Loucy (cell line): ENCODE data around the gene OR2A2.

Experiments
- H2AFZ ChIP-seq: fragments of 200-600 bp; sonication (generic); 2 replicates; pipeline ENCODE4 v1.6.0; 2016; ENCODE audit warnings: antibody characterized with exemption, mild to moderate bottlenecking, low read length, moderate library complexity
- H3F3A ChIP-seq: fragments of 200-600 bp; 2 replicates; pipeline ENCODE4 v1.6.0; 2016; ENCODE audit warnings: antibody characterized with exemption, low read depth, mild to moderate bottlenecking
- H3K27me3 ChIP-seq: fragments of 200-600 bp; sonication (generic); 2 replicates; pipeline ENCODE4 v1.6.1; 2014; ENCODE audit warnings: low read length, mild to moderate bottlenecking; ENCODE audit not compliant: insufficient read depth, poor library complexity, severe bottlenecking
- H3K36me3 ChIP-seq: fragments of 200-600 bp; sonication (generic); 2 replicates; pipeline ENCODE4 v1.6.1; 2016; ENCODE audit warnings: low read length; ENCODE audit not compliant: insufficient read depth
- H3K4me1 ChIP-seq: fragments of 200-600 bp; sonication (generic); 2 replicates; pipeline ENCODE4 v1.5.1; 2014; ENCODE audit warnings: low read length, mild to moderate bottlenecking; ENCODE audit not compliant: insufficient read depth, poor library complexity, severe bottlenecking
- H3K4me2 ChIP-seq: fragments of 200-600 bp; sonication (generic); 2 replicates; pipeline ENCODE4 v1.6.0; 2014; ENCODE audit warnings: antibody characterized with exemption, low read length, low read depth, mild to moderate bottlenecking; ENCODE audit not compliant: poor library complexity, severe bottlenecking
- H3K4me3 ChIP-seq: fragments of 200-600 bp; sonication (generic); 2 replicates; pipeline ENCODE4 v1.5.1; 2014; ENCODE audit warnings: low read length, mild to moderate bottlenecking, mixed read lengths; ENCODE audit not compliant: poor library complexity, severe bottlenecking
- H3K79me2 ChIP-seq: fragments of 200-600 bp; sonication (generic); 2 replicates; pipeline ENCODE4 v1.6.1; 2014; ENCODE audit warnings: low read length; ENCODE audit not compliant: insufficient read depth
- H3K9ac ChIP-seq: fragments of 200-600 bp; sonication (generic); 2 replicates; pipeline ENCODE4 v1.6.0; 2014; ENCODE audit warnings: mild to moderate bottlenecking, low read depth, low read length, moderate library complexity; ENCODE audit not compliant: poor library complexity, severe bottlenecking
- H3K9me2 ChIP-seq: fragments of 200-600 bp; sonication (generic); replicated peaks from 2 replicates; pipeline ENCODE4 v1.6.1; 2016; ENCODE audit warnings: low read depth, low read length, mixed read lengths
- H3K9me3 ChIP-seq: fragments of 200-600 bp; sonication (generic); 2 replicates; pipeline ENCODE4 v1.6.1; 2014; ENCODE audit warnings: mild to moderate bottlenecking, antibody characterized with exemption, low read length, low read depth; ENCODE audit not compliant: insufficient read depth
- H4K20me1 ChIP-seq: fragments of 200-600 bp; sonication (generic); 2 replicates; pipeline ENCODE4 v1.6.0; 2014; ENCODE audit warnings: antibody characterized with exemption, low read length, mild to moderate bottlenecking; ENCODE audit not compliant: insufficient read depth, poor library complexity, severe bottlenecking
- EZH2phosphoT487 ChIP-seq: fragments of 200-600 bp; IDR thresholded peaks from 2 replicates; pipeline ENCODE4 v1.6.1; 2018; ENCODE audit warnings: antibody characterized with exemption, mild to moderate bottlenecking, moderate library complexity, borderline replicate concordance
- TF ChIP-seq, protein P1 (sequence below): fragments of 200-600 bp; sonication (generic); conservative IDR thresholded peaks from 2 replicates; pipeline ENCODE4 v1.5.1; 2014; ENCODE audit warnings: mild to moderate bottlenecking, antibody characterized with exemption, low read length

The OR2A2 gene

DNA sequence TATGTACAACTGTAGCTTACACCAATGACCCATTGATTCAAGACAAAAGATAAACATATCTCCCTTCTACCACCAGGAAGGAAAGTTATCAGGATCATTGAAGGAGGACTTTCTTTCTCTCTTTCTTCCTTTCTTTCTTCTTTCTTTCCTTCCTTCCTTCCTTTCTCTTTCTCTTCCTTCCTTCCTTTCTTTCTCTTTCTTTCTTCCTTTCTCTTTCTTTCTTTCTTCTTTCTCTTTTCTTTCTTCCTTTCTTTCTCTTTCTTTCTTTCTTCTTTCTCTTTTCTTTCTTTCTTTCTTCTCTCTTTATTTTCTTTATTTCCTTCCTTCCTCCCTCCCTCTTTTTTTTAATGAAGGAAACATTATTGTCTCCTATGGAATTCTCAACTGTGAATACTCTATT lies 10.6 kb upstream of the OR2A2 start:
- H4K20me1 ChIP-seq, result no peaks in the 10 kb centered on the region
- H3K9me2 ChIP-seq, result no peaks in the 10 kb centered on the region
- no peaks in the 10 kb centered on the region for H3K4me1 ChIP-seq
- no peak overlapping the region for H3K4me2 ChIP-seq
- H3K79me2 ChIP-seq, result no peaks in the 10 kb centered on the region
- H3K4me3 ChIP-seq, result no peak overlapping the region
- H2AFZ ChIP-seq, result no peak overlapping the region
- TF ChIP-seq, protein P1, sequence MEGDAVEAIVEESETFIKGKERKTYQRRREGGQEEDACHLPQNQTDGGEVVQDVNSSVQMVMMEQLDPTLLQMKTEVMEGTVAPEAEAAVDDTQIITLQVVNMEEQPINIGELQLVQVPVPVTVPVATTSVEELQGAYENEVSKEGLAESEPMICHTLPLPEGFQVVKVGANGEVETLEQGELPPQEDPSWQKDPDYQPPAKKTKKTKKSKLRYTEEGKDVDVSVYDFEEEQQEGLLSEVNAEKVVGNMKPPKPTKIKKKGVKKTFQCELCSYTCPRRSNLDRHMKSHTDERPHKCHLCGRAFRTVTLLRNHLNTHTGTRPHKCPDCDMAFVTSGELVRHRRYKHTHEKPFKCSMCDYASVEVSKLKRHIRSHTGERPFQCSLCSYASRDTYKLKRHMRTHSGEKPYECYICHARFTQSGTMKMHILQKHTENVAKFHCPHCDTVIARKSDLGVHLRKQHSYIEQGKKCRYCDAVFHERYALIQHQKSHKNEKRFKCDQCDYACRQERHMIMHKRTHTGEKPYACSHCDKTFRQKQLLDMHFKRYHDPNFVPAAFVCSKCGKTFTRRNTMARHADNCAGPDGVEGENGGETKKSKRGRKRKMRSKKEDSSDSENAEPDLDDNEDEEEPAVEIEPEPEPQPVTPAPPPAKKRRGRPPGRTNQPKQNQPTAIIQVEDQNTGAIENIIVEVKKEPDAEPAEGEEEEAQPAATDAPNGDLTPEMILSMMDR, result no peak
- no peak for TF ChIP-seq EZH2phosphoT487
- no peaks in the 10 kb centered on the region for H3K36me3 ChIP-seq
- H3K27me3 ChIP-seq, result no peaks in the 10 kb centered on the region
- no peaks in the 10 kb centered on the region for H3F3A ChIP-seq
- H3K9ac ChIP-seq, result no peak overlapping the region
- H3K9me3 ChIP-seq, result no peaks in the 10 kb centered on the region

DNA sequence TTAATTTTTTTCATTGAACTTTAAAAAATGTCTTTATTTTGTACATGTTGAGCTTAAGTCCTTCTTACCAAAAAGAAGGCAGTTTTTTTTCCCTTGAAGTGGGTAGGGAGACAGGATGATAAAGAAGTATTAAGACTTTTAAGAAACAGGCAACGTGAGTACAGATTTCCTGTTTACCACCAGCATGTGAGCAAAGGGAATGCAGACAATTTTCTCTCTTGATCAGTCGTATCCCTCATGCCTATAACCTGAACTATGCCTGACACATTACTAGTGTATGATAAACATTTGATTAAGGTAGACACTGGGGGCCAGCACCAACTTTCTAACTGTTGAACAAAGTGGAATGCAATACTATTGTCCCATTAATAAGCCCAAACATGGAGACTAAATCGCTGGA lies 8.8 kb upstream of the OR2A2 start:
- Histone ChIP-seq H3F3A (no peaks in the 10 kb centered on the region), H3K36me3 (no peaks in the 10 kb centered on the region), H3K4me1 (no peaks in the 10 kb centered on the region), H3K4me3 (no peak overlapping the region), H3K9me3 (no peaks in the 10 kb centered on the region), H3K9ac (no peak overlapping the region), H2AFZ (no peak overlapping the region), H4K20me1 (no peaks in the 10 kb centered on the region), H3K79me2 (no peaks in the 10 kb centered on the region), H3K4me2 (no peak overlapping the region), H3K27me3 (no peaks in the 10 kb centered on the region), H3K9me2 (no peaks in the 10 kb centered on the region)
- TF ChIP-seq, protein P1, result no peak
- no peak for TF ChIP-seq EZH2phosphoT487

DNA sequence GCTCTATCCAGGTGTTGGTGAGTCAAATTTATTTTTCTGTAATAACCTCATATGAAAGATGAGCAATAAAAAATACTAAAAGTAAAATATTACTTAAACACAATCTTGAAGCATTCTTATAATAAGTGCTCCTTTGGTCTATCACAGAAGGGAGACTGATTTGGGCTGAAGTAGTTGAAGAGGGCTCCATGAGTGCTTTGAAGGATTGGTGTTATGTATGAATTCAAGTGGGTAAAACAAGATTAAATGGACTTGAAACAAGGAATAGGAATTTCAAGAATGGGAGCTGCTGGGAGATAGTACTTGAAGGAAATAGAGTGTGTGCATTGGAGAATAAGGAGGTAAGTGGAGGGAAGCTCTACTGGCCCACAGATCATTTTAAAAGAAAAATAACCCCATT lies 7.3 kb upstream of the OR2A2 start:
- no peaks in the 10 kb centered on the region for H3K79me2 ChIP-seq
- no peaks in the 10 kb centered on the region for H3K9me2 ChIP-seq
- no peak overlapping the region for H2AFZ ChIP-seq
- H3K36me3 ChIP-seq, result no peaks in the 10 kb centered on the region
- no peak overlapping the region for H3K4me2 ChIP-seq
- no peaks in the 10 kb centered on the region for H4K20me1 ChIP-seq
- no peaks in the 10 kb centered on the region for H3K4me1 ChIP-seq
- no peaks in the 10 kb centered on the region for H3K27me3 ChIP-seq
- no peaks in the 10 kb centered on the region for H3F3A ChIP-seq
- H3K4me3 ChIP-seq, result no peak overlapping the region
- H3K9me3 ChIP-seq, result no peaks in the 10 kb centered on the region
- no peak overlapping the region for H3K9ac ChIP-seq
- TF ChIP-seq, protein P1, result no peak
- TF ChIP-seq EZH2phosphoT487, result no peak
